T-helper 2 cell treated with Interferon-gamma antibody and Interleukin-4, amounts not matched to agents 5 μg/mL and 100 μg/mL, for 36 hours (primary cell): ENCODE measurements around the gene SYNGR3.
A peak's percentile ranks its signal among the peaks of the same experiment; 100 is the strongest.

Experiments used
- DNase-seq: peaks from one replicate; pipeline ENCODE4 v3.0.0; 2021; ENCODE audit warnings: low spot score
- H3K27ac Mint-ChIP-seq: one replicate; pipeline ENCODE4 v1.8.0; 2021; ENCODE audit warnings: mild to moderate bottlenecking, mixed read lengths
- H3K27me3 Mint-ChIP-seq: one replicate; pipeline ENCODE4 v1.8.0; 2021; ENCODE audit warnings: low read depth, mixed read lengths
- H3K36me3 Mint-ChIP-seq: one replicate; pipeline ENCODE4 v1.8.0; 2021; ENCODE audit warnings: low read depth, mixed read lengths
- H3K4me1 Mint-ChIP-seq: one replicate; pipeline ENCODE4 v1.8.0; 2021; ENCODE audit warnings: low read depth, mixed read lengths
- H3K4me3 Mint-ChIP-seq: one replicate; pipeline ENCODE4 v1.8.0; 2022; ENCODE audit warnings: mild to moderate bottlenecking, moderate library complexity, mixed read lengths
- H3K9me3 Mint-ChIP-seq: one replicate; pipeline ENCODE4 v1.8.0; 2021; ENCODE audit warnings: mixed read lengths

Gene SYNGR3

GRCh38 chr16:1990101-1990350 lies 256 bp downstream of the SYNGR3 start:
- H3K27me3 Mint-ChIP-seq, result peaks cover 11% of the 10 kb centered on the region
- no peaks in the 10 kb centered on the region for H3K9me3 Mint-ChIP-seq
- DNase-seq, result no peak
- H3K4me1 Mint-ChIP-seq, result peaks cover 14% of the 10 kb centered on the region
- no peak overlapping the region for H3K4me3 Mint-ChIP-seq
- no peak overlapping the region for H3K27ac Mint-ChIP-seq
- H3K36me3 Mint-ChIP-seq, result peaks cover 7% of the 10 kb centered on the region

- peak; percentile 63 for DNase-seq
- Mint-ChIP-seq H3K4me3 (peak overlapping the region; percentile 76), H3K9me3 (no peaks in the 10 kb centered on the region), H3K27me3 (peaks cover 11% of the 10 kb centered on the region), H3K27ac (peak overlapping the region; percentile 69), H3K4me1 (peaks cover 9% of the 10 kb centered on the region), H3K36me3 (peaks cover 9% of the 10 kb centered on the region)
Observed at GRCh38 chr16:1990351-1991134, 773 bp downstream of the SYNGR3 start.

- peaks cover 9% of the 10 kb centered on the region for H3K36me3 Mint-ChIP-seq
- H3K9me3 Mint-ChIP-seq, result no peaks in the 10 kb centered on the region
- H3K4me3 Mint-ChIP-seq, result peak overlapping the region; percentile 76
- peaks cover 11% of the 10 kb centered on the region for H3K27me3 Mint-ChIP-seq
- H3K4me1 Mint-ChIP-seq, result peaks cover 9% of the 10 kb centered on the region
- DNase-seq, result peak; percentile 60
- H3K27ac Mint-ChIP-seq, result peak overlapping the region; percentile 69
Observed at GRCh38 chr16:1991135-1991551, 1.4 kb downstream of the SYNGR3 start.

DNA sequence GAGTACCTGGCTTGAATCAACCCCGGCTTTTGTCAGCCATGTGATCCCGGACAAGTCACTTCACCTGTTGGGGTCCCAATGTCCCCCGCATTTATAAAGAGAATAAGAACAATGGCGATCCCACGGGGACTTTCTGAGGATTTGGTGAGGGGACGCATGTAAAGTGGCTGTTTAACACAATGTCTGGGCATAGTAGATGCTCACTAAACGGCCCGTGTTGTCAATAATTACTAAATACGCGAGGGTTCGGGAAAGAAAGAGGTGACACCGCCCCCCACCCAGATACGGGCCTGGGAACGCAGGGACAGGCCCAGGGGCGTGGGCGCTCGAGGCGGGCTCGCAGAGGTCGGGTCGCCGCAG lies 1.8 kb downstream of the SYNGR3 start:
- Mint-ChIP-seq H3K9me3 (no peaks in the 10 kb centered on the region), H3K27ac (peak overlapping the region; percentile 69), H3K4me1 (peaks cover 9% of the 10 kb centered on the region), H3K27me3 (peaks cover 11% of the 10 kb centered on the region), H3K36me3 (peaks cover 7% of the 10 kb centered on the region), H3K4me3 (peak overlapping the region; percentile 76)
- no peak for DNase-seq

- Mint-ChIP-seq H3K36me3 (peaks cover 3% of the 10 kb centered on the region), H3K4me3 (peak overlapping the region; percentile 76), H3K27me3 (peaks cover 11% of the 10 kb centered on the region), H3K9me3 (no peaks in the 10 kb centered on the region), H3K4me1 (peaks cover 9% of the 10 kb centered on the region), H3K27ac (peak overlapping the region; percentile 69)
- DNase-seq, result peak; percentile 92
Observed at GRCh38 chr16:1991948-1992703, 2.4 kb downstream of the SYNGR3 start.

DNA sequence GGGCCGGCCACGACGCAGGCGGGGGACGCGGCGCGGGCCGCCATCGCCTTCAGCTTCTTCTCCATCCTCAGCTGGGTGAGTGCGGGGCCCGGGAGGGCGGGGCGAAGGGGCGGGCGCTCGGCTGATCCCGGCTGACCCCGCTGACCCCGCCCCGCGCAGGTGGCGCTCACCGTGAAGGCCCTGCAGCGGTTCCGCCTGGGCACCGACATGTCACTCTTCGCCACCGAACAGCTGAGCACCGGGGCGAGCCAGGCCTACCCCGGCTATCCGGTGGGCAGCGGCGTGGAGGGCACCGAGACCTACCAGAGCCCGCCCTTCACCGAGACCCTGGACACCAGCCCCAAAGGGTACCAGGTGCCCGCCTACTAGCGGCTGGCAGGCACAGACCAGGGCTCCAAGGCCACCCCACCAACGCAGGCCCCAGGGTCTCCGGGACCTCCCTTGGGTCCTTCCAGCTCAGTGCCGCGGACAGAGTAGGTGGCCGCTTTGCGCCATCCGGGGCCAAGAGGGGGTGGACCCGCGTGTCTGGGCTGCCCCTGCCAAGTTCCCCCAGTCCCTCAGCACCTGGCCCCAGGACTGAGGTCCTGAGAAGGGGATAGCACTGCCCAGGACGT lies 3.0 kb downstream of the SYNGR3 start:
- DNase-seq, result no peak
- no peak overlapping the region for H3K27ac Mint-ChIP-seq
- peaks cover 11% of the 10 kb centered on the region for H3K27me3 Mint-ChIP-seq
- peaks cover 9% of the 10 kb centered on the region for H3K4me1 Mint-ChIP-seq
- peaks cover 5% of the 10 kb centered on the region for H3K36me3 Mint-ChIP-seq
- no peaks in the 10 kb centered on the region for H3K9me3 Mint-ChIP-seq
- H3K4me3 Mint-ChIP-seq, result no peak overlapping the region

DNA sequence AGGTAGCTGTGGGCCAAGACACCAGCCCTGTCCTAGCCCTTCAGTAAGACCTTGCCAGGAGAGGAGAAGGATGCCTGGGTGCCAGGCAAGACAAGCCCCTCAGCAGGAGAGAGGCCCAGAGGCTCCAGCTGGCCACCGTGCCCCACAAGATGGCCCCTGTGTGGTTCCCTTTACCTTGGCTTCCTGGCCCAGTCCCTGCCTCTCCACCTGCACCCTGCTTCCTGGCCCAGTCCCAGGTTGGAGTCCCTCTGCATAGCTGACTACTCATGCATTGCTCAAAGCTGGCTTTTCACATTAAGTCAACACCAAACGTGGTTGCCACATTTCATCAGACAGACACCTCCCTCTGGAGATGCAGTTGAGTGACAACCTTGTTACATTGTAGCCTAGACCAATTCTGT lies 4.0 kb downstream of the SYNGR3 start:
- peak overlapping the region; percentile 32 for H3K27ac Mint-ChIP-seq
- peaks cover 9% of the 10 kb centered on the region for H3K4me1 Mint-ChIP-seq
- peak; percentile 27 for DNase-seq
- peaks cover 7% of the 10 kb centered on the region for H3K36me3 Mint-ChIP-seq
- H3K27me3 Mint-ChIP-seq, result peaks cover 8% of the 10 kb centered on the region
- no peaks in the 10 kb centered on the region for H3K9me3 Mint-ChIP-seq
- H3K4me3 Mint-ChIP-seq, result no peak overlapping the region

DNA sequence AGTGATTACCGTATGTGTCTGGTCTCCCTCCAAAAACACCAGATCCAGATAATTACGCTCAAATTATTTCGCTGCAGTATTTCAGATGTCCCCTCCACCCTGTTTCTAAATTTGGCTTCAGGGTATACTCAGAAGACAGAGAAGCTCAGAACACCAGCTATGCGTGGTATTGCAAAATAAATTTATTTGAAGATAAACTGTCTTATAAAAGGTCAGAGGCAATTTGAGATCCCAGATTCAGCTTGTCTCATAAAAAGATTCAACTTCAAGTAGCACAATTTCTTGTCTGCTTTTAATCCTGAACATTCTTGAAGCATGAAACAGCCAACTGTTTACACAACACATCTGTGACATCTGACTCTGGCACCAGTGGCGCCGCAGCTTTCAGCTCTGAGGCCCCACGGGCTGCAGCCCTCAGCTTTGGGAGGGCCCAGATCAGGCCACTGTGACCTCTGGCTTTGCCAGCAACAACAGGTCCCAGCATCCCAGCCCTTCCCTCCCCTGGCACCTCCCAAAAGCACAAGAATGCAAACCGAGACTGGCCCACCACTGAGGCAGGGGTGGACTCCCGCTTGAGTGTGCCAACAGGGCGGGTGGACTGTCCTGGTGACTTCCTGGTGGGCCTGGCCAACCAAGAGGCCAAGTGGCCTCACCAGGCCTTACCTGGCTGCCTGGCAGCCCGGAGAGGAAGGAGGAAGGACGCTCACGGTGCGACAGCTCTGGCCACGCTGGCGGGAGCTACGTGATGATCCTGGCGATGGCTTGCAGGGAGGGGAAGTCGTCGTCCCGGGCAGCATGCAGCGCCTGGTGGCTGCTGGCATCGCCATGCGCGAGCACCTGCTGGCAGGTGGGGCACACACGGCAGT lies 8.0 kb downstream of the SYNGR3 start:
- Mint-ChIP-seq H3K4me1 (no peaks in the 10 kb centered on the region), H3K9me3 (no peaks in the 10 kb centered on the region), H3K36me3 (peaks cover 17% of the 10 kb centered on the region), H3K4me3 (no peak overlapping the region), H3K27me3 (no peaks in the 10 kb centered on the region), H3K27ac (no peak overlapping the region)
- DNase-seq, result no peak

DNA sequence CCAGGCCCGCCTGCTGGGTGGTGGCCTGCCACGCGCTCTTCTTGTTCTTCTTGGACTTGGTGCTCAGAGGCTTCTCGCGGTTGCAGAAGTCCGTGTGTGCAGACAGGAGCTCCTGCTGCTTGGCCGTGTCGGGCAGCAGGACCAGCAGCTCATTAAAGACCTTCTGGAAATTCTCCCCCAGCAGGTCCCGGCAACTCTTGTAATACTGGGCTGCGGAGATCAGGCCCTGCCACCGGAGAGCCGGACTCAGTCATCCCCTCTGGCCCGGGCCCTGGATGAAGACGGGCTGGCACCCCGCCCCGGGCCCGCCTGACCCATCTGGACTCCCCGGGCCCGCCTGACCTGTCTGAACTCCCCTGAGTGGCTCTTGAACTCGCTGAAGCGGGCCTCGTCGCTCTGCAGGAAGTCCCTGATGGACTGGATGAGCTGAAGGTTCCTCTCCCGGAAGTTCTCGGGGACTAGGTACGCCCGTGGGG lies 8.6 kb downstream of the SYNGR3 start:
- no peak overlapping the region for H3K4me3 Mint-ChIP-seq
- H3K4me1 Mint-ChIP-seq, result no peaks in the 10 kb centered on the region
- no peak overlapping the region for H3K27ac Mint-ChIP-seq
- H3K36me3 Mint-ChIP-seq, result peaks cover 17% of the 10 kb centered on the region
- no peaks in the 10 kb centered on the region for H3K27me3 Mint-ChIP-seq
- H3K9me3 Mint-ChIP-seq, result no peaks in the 10 kb centered on the region
- no peak for DNase-seq

DNA sequence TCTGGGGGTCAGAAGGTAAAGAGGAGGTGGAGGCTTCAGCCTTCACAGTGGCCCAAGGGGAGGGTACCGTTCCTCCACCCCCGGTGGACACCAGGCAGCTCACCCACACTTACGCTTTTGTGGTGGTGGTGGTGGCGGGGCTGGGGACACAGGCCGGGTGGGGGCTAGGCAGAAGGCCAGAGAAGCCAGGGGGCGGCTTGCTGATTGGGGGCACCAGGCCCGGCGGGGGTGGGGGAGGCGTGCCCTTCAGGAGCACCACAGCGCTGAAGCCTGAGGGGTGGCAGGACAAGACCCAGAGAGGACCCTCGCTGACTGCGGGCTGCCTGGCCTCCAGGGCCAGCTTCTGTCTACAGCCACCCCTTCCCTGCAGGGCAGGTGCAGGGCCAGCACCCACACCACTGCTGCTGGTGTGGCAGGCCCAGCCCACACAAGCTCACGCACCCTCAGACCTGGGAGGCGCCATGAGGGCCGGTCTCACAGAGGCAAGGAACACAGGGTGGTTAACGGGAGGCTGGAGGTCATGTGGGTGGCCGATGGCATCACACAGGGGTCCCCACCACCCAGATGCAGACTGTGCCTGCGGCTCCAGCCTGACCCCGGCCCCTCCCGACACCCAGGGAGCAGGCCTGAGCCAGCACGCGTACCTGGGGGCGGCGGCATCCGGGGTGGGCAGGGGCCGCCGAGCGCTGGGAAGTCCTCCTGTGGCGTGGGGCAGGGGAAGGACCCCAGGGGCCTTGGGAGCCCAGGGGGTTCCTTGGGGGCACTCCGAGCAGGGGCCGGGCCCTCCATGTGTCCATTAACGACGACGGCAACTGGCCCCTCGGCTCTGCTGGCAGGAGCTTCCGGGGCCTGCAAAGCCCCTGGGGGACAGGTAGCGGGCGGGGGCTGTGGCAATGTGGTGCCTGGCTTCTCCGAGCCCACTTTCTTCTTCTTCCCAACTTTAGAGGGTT lies 9.4 kb downstream of the SYNGR3 start:
- Mint-ChIP-seq H3K36me3 (peaks cover 17% of the 10 kb centered on the region), H3K27ac (no peak overlapping the region), H3K4me1 (peaks cover 3% of the 10 kb centered on the region), H3K9me3 (no peaks in the 10 kb centered on the region), H3K4me3 (no peak overlapping the region), H3K27me3 (no peaks in the 10 kb centered on the region)
- DNase-seq, result no peak

DNA sequence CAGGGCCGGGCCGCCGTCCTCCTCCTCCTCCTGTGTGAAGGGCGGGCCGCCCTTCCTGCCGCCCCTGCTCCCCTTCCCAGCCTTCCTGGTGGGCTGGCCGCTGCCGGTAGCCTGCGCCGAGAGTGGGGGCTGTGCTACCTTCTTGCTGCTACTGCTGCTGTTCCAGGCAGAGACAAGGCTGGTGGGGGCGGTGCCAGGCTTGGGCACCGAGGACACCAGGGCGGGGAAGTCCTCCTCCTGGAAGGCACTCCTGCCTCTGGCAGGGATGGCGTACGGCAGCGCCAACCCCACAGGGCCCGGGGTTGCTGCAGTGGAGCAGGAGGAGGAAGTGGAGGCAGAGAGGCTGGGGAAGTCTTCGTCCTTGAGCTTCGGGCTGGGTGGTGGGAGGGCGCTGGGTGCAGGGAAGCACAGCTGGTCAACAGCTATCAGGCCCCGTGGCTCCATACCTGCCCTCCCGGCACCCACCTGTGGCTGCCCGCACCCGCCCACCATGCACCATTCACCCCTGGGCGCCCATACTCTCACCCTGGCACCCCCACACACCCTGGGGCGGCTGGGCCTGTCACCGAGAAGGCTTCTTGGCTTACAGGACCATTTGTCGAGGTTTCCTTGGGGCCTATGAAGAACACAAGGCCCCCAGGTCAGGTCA lies 10.2 kb downstream of the SYNGR3 start:
- no peak overlapping the region for H3K27ac Mint-ChIP-seq
- H3K4me3 Mint-ChIP-seq, result no peak overlapping the region
- peaks cover 6% of the 10 kb centered on the region for H3K4me1 Mint-ChIP-seq
- H3K27me3 Mint-ChIP-seq, result no peaks in the 10 kb centered on the region
- no peak for DNase-seq
- no peaks in the 10 kb centered on the region for H3K9me3 Mint-ChIP-seq
- H3K36me3 Mint-ChIP-seq, result peaks cover 17% of the 10 kb centered on the region

DNA sequence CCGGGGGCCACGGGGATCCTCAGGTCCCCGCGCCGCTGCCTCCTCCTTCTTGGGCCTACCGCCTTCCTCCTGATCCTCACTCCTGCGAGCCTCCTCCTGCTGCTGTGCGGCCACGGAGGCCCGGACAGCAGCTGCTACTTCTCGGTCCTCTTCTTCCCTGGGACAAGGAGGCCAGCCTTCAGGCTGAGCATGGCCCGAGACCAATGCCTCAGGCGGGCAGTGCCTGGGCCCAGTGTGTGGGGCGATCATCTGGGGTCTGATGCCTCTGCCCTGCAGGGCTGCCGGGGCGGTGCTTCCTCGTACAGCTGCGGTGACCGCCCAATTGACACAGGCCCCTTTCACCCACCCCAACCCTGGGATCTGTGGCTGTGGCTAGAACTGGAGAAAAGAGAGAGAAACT lies 11.3 kb downstream of the SYNGR3 start:
- no peak overlapping the region for H3K27ac Mint-ChIP-seq

More for the DNA sequence above, 11.3 kb downstream of the SYNGR3 start:
- Mint-ChIP-seq H3K36me3 (peaks cover 16% of the 10 kb centered on the region), H3K9me3 (no peaks in the 10 kb centered on the region), H3K27me3 (no peaks in the 10 kb centered on the region), H3K4me1 (peaks cover 6% of the 10 kb centered on the region), H3K4me3 (no peak overlapping the region)
- no peak for DNase-seq
